ENCODE data around the gene OR3A2. TPM values are rescaled to one million over a fixed set of nuclear protein-coding genes. Genes with fewer than 3 reads are reported as not detected.
"Not testable (repeated sequence)": the region's sequence is repeated elsewhere in the genome, so short reads cannot be mapped to it uniquely, and the experiment has no call there.

Gene OR3A2
- total RNA-seq, 1 experiment from 2014 or later = not detected

GRCh38 chr17:3271072-3271848, 114.8 kb downstream of the OR3A2 start:
- Histone ChIP-seq H3K9ac (ENCODE audit: low read length) (no peak overlapping the region), H3K9me2 (replicated peaks; ENCODE audit: insufficient read depth, low read length) (no peaks in the 10 kb centered on the region), H3K27ac (ENCODE audit: low read length) (no peak overlapping the region), H4K20me1 (ENCODE audit: insufficient read depth, low read depth, low read length) (no peaks in the 10 kb centered on the region), H3K4me1 (ENCODE audit: low read length) (no peaks in the 10 kb centered on the region), H3K79me2 (ENCODE audit: low read length) (no peaks in the 10 kb centered on the region), H2AFZ (ENCODE audit: low read length) (no peak overlapping the region), H3K9me3 (ENCODE audit: low read length) (no peaks in the 10 kb centered on the region), H3K27me3 (ENCODE audit: low read length) (no peaks in the 10 kb centered on the region), H3K4me3 (ENCODE audit: low read length) (no peak overlapping the region), H3K4me2 (ENCODE audit: low read depth, low read length, poor library complexity, severe bottlenecking) (no peak overlapping the region), H3K36me3 (ENCODE audit: insufficient read depth, low read length) (no peaks in the 10 kb centered on the region)
- no peak for DNase-seq

DNA sequence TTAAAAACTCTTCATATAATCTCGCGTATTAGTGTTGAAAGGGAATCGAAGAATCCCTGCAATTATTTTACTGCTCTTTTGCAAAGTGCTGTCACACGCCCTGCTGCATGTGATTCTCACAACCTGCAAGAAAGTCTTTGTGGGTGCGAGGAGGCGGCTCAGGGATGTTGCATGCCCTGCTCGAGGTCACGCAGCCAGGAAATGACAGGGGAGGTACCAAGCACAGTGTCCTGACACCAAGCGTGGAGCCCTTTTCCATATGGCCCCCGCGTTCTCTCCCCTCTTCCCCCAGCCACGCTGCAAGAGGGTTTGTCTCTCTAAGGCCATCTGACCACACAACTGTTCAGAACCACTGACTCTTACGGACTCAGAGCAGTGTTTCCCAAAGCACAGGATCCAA, 125.5 kb downstream of the OR3A2 start:
- Histone ChIP-seq H3K9ac (ENCODE audit: low read length) (no peak overlapping the region), H3K4me2 (ENCODE audit: low read depth, low read length, poor library complexity, severe bottlenecking) (no peak overlapping the region), H3K27ac (ENCODE audit: low read length) (no peak overlapping the region), H3K4me1 (ENCODE audit: low read length) (no peaks in the 10 kb centered on the region), H4K20me1 (ENCODE audit: insufficient read depth, low read depth, low read length) (no peaks in the 10 kb centered on the region), H3K9me2 (replicated peaks; ENCODE audit: insufficient read depth, low read length) (no peaks in the 10 kb centered on the region), H3K27me3 (ENCODE audit: low read length) (no peaks in the 10 kb centered on the region), H3K9me3 (ENCODE audit: low read length) (no peaks in the 10 kb centered on the region), H3K79me2 (ENCODE audit: low read length) (no peaks in the 10 kb centered on the region), H3K36me3 (ENCODE audit: insufficient read depth, low read length) (no peaks in the 10 kb centered on the region), H2AFZ (ENCODE audit: low read length) (no peak overlapping the region), H3K4me3 (ENCODE audit: low read length) (no peak overlapping the region)
- no peak for DNase-seq

DNA sequence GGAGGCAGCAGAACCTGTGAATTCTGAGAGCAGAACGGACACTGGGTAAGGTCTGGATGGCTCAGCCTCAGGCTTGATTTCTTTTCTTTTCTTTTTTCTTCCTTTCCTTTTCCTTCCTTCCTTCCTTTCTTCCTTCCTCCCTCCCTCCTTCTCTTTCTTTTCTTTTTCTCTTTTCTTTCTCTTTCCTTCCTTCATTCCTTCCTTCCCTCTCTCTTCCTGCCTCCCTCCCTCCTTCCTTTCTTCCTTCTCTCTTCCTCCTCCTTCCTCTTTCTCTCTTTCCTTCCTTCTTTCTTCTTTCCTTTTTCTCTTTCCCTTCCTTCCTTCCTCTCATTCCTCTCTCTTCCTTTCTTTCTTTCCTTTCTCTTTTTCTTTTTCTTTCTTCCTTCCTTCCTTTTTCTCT, 125.9 kb downstream of the OR3A2 start:
- H3K9me3 ChIP-seq (ENCODE audit: low read length) = no peaks in the 10 kb centered on the region
- H3K27ac ChIP-seq (ENCODE audit: low read length) = no peak overlapping the region
- no peaks in the 10 kb centered on the region for H4K20me1 ChIP-seq (ENCODE audit: insufficient read depth, low read depth, low read length)
- no peaks in the 10 kb centered on the region for H3K36me3 ChIP-seq (ENCODE audit: insufficient read depth, low read length)
- H3K27me3 ChIP-seq (ENCODE audit: low read length) = no peaks in the 10 kb centered on the region
- no peaks in the 10 kb centered on the region for H3K9me2 ChIP-seq (replicated peaks; ENCODE audit: insufficient read depth, low read length)
- H3K9ac ChIP-seq (ENCODE audit: low read length) = no peak overlapping the region
- H3K79me2 ChIP-seq (ENCODE audit: low read length) = no peaks in the 10 kb centered on the region
- no peak overlapping the region for H3K4me3 ChIP-seq (ENCODE audit: low read length)
- H3K4me2 ChIP-seq (ENCODE audit: low read depth, low read length, poor library complexity, severe bottlenecking) = no peak overlapping the region
- H3K4me1 ChIP-seq (ENCODE audit: low read length) = no peaks in the 10 kb centered on the region
- DNase-seq = no peak
- no peak overlapping the region for H2AFZ ChIP-seq (ENCODE audit: low read length)

- Histone ChIP-seq H3K4me2 (ENCODE audit: low read depth, low read length, poor library complexity, severe bottlenecking) (no peak overlapping the region), H3K27me3 (ENCODE audit: low read length) (no peaks in the 10 kb centered on the region), H4K20me1 (ENCODE audit: insufficient read depth, low read depth, low read length) (no peaks in the 10 kb centered on the region), H3K9me2 (replicated peaks; ENCODE audit: insufficient read depth, low read length) (no peaks in the 10 kb centered on the region), H3K9me3 (ENCODE audit: low read length) (no peaks in the 10 kb centered on the region), H3K27ac (ENCODE audit: low read length) (no peak overlapping the region), H3K9ac (ENCODE audit: low read length) (no peak overlapping the region), H3K4me3 (ENCODE audit: low read length) (no peak overlapping the region), H3K36me3 (ENCODE audit: insufficient read depth, low read length) (no peaks in the 10 kb centered on the region), H3K4me1 (ENCODE audit: low read length) (no peaks in the 10 kb centered on the region), H2AFZ (ENCODE audit: low read length) (no peak overlapping the region), H3K79me2 (ENCODE audit: low read length) (no peaks in the 10 kb centered on the region)
- no peak for DNase-seq
Observed at GRCh38 chr17:3256575-3256974, 129.5 kb downstream of the OR3A2 start.

DNA sequence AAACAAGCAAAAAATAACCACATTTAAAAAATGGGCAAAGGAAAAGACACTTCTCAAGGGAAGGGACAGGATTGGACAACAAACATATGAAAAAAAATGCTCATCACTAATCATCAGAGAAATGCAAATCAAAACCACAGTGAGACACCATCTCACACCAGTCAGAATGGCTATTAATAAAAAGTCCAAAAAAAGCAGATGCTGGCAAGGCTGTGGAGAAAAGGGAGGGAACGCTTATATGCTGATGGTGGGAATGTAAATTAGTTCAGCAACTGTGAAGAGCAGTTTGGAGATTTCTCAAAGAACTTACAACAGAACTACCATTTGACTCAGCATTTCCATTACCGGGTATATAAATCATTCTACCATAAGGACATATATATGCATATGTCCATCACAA, 137.1 kb downstream of the OR3A2 start:
- H3K27ac ChIP-seq (ENCODE audit: low read length); H3K9me2 ChIP-seq (replicated peaks; ENCODE audit: insufficient read depth, low read length); H3K4me3 ChIP-seq (ENCODE audit: low read length); H3K4me1 ChIP-seq (ENCODE audit: low read length); H2AFZ ChIP-seq (ENCODE audit: low read length); H3K9ac ChIP-seq (ENCODE audit: low read length); H3K36me3 ChIP-seq (ENCODE audit: insufficient read depth, low read length); H4K20me1 ChIP-seq (ENCODE audit: insufficient read depth, low read depth, low read length); H3K27me3 ChIP-seq (ENCODE audit: low read length); DNase-seq; H3K4me2 ChIP-seq (ENCODE audit: low read depth, low read length, poor library complexity, severe bottlenecking); H3K79me2 ChIP-seq (ENCODE audit: low read length); H3K9me3 ChIP-seq (ENCODE audit: low read length): not testable (repeated sequence)

DNA sequence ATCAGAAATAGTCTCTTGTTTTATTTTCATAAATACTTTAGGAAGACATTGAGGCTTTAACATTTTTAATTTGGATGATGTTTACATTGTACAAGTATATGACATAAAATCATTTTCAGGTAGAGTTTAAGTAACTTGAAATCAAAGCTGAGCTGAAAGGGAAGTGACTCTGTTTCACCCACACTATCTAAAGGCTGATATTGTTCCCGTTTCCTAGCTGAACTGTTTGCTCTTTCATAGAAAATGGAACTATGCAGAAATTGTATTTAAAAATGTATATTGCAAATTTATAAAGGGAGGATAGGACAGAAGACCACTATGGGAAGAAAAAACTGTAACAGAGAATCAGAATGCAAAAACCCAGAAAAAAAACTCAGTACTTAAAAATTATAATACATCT, 141.3 kb downstream of the OR3A2 start:
- H2AFZ ChIP-seq (ENCODE audit: low read length); H3K4me2 ChIP-seq (ENCODE audit: low read depth, low read length, poor library complexity, severe bottlenecking); H3K79me2 ChIP-seq (ENCODE audit: low read length); H4K20me1 ChIP-seq (ENCODE audit: insufficient read depth, low read depth, low read length); H3K9me2 ChIP-seq (replicated peaks; ENCODE audit: insufficient read depth, low read length); H3K9ac ChIP-seq (ENCODE audit: low read length); H3K4me3 ChIP-seq (ENCODE audit: low read length); H3K27me3 ChIP-seq (ENCODE audit: low read length); H3K36me3 ChIP-seq (ENCODE audit: insufficient read depth, low read length); H3K27ac ChIP-seq (ENCODE audit: low read length); H3K4me1 ChIP-seq (ENCODE audit: low read length); H3K9me3 ChIP-seq (ENCODE audit: low read length); DNase-seq: not testable (repeated sequence)

DNA sequence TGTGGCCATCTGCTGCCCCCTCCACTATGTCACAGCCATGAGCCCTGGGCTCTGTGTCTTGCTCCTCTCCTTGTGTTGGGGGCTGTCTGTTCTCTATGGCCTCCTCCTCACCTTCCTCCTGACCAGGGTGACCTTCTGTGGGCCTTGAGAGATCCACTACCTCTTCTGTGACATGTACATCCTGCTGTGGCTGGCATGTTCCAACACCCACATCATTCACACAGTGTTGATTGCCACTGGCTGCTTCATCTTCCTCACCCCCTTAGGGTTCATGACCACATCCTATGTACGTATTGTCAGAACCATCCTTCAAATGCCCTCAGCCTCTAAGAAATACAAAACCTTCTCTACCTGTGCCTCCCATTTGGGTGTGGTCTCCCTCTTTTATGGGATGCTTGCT, 145.1 kb downstream of the OR3A2 start:
- not testable (repeated sequence) for DNase-seq; H3K36me3 ChIP-seq (ENCODE audit: insufficient read depth, low read length); H2AFZ ChIP-seq (ENCODE audit: low read length); H3K79me2 ChIP-seq (ENCODE audit: low read length); H3K9me3 ChIP-seq (ENCODE audit: low read length); H3K4me3 ChIP-seq (ENCODE audit: low read length); H3K27ac ChIP-seq (ENCODE audit: low read length); H3K9ac ChIP-seq (ENCODE audit: low read length); H3K4me1 ChIP-seq (ENCODE audit: low read length); H3K27me3 ChIP-seq (ENCODE audit: low read length); H3K4me2 ChIP-seq (ENCODE audit: low read depth, low read length, poor library complexity, severe bottlenecking); H3K9me2 ChIP-seq (replicated peaks; ENCODE audit: insufficient read depth, low read length); H4K20me1 ChIP-seq (ENCODE audit: insufficient read depth, low read depth, low read length)

DNA sequence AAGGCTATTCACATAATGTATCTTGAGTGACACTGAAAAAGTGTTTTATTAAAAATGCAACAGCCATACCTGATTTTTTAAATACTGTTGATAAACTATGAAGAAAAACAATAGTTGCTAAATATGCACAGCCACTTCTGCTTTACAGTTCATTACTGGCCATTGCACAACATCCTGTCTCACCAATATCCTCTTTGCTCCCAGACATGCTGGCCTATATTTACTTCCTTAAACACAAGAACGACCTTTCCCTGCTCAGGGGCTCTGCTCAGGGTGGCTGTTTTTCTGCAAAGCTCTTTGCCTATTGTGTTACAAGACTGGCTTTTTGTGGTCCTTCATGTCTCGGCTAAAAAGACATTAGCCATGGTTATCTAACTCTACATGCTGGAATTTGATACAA, 147.4 kb downstream of the OR3A2 start:
- not testable (repeated sequence) for H3K27me3 ChIP-seq (ENCODE audit: low read length); H3K9me2 ChIP-seq (replicated peaks; ENCODE audit: insufficient read depth, low read length); H4K20me1 ChIP-seq (ENCODE audit: insufficient read depth, low read depth, low read length); H3K9me3 ChIP-seq (ENCODE audit: low read length); H3K4me2 ChIP-seq (ENCODE audit: low read depth, low read length, poor library complexity, severe bottlenecking); H3K9ac ChIP-seq (ENCODE audit: low read length); H3K27ac ChIP-seq (ENCODE audit: low read length); H2AFZ ChIP-seq (ENCODE audit: low read length); H3K36me3 ChIP-seq (ENCODE audit: insufficient read depth, low read length); H3K79me2 ChIP-seq (ENCODE audit: low read length); DNase-seq; H3K4me3 ChIP-seq (ENCODE audit: low read length); H3K4me1 ChIP-seq (ENCODE audit: low read length)

- not testable (repeated sequence) for H4K20me1 ChIP-seq (ENCODE audit: insufficient read depth, low read depth, low read length); H3K27me3 ChIP-seq (ENCODE audit: low read length); H3K9ac ChIP-seq (ENCODE audit: low read length); H2AFZ ChIP-seq (ENCODE audit: low read length); H3K4me2 ChIP-seq (ENCODE audit: low read depth, low read length, poor library complexity, severe bottlenecking); H3K4me3 ChIP-seq (ENCODE audit: low read length); DNase-seq; H3K27ac ChIP-seq (ENCODE audit: low read length); H3K36me3 ChIP-seq (ENCODE audit: insufficient read depth, low read length); H3K79me2 ChIP-seq (ENCODE audit: low read length); H3K9me3 ChIP-seq (ENCODE audit: low read length); H3K9me2 ChIP-seq (replicated peaks; ENCODE audit: insufficient read depth, low read length); H3K4me1 ChIP-seq (ENCODE audit: low read length)
Observed at GRCh38 chr17:3232300-3232699, 153.8 kb downstream of the OR3A2 start.
